Sigmoid colon (tissue), 4 donors: ENCODE data around the gene RAMP1.

Experiments
- EP300 ChIP-seq, 4 donors: sonication (generic); formaldehyde crosslinking; IDR thresholded peaks; one replicate each; pipeline ENCODE4 v1.6.1; 2017; ENCODE audit warnings: antibody characterized with exemption in 4 of 4
- POLR2A ChIP-seq, 2 donors: fragments of 450-650 bp; IDR thresholded peaks; one replicate each; pipeline ENCODE4 v1.6.1; 2016; ENCODE audit warnings: antibody characterized with exemption in 2 of 2, mild to moderate bottlenecking in 2 of 2, moderate library complexity in 2 of 2
- POLR2AphosphoS5 ChIP-seq, 4 donors: sonication (generic); formaldehyde crosslinking; IDR thresholded peaks; one replicate each; pipeline ENCODE4 v1.6.1; 2017; ENCODE audit warnings: antibody characterized with exemption in 4 of 4
- TF ChIP-seq, protein P1 (sequence below), 4 experiments: fragments of 450-650 bp in 3 of 4; fragments of 200-600 bp in 1 of 4; IDR thresholded peaks; one replicate each; pipeline ENCODE4 v1.5.1; 2016 to 2019; ENCODE audit warnings: antibody characterized with exemption in 4 of 4, mild to moderate bottlenecking in 3 of 4, moderate library complexity in 2 of 4

DNA sequence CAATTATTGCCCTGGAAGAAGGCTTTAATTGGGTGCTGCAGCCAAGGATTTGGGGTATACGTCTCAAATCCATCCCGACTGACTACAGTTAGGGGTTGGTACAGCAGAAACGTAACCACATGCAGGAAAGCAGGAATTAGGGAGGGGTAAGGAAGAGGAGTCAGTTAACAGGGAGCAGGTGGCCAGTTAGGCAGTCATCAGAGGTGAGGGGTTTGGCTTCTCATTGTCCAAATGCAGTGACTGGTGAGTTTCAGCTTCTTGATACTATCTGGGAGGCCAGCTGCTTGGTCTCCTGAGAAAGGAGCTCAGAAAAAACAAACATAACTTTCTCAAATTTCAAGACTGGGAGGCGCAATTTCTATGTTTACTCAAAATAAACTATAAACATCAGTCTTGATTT lies 68.6 kb downstream of the RAMP1 start:
- TF ChIP-seq POLR2AphosphoS5 (IDR thresholded peaks at IDR 0.05) (peak in 1 of 4 donors; percentile 24), POLR2A (IDR thresholded peaks at IDR 0.05) (no peak), EP300 (IDR thresholded peaks at IDR 0.05) (no peak)
- TF ChIP-seq, protein P1, sequence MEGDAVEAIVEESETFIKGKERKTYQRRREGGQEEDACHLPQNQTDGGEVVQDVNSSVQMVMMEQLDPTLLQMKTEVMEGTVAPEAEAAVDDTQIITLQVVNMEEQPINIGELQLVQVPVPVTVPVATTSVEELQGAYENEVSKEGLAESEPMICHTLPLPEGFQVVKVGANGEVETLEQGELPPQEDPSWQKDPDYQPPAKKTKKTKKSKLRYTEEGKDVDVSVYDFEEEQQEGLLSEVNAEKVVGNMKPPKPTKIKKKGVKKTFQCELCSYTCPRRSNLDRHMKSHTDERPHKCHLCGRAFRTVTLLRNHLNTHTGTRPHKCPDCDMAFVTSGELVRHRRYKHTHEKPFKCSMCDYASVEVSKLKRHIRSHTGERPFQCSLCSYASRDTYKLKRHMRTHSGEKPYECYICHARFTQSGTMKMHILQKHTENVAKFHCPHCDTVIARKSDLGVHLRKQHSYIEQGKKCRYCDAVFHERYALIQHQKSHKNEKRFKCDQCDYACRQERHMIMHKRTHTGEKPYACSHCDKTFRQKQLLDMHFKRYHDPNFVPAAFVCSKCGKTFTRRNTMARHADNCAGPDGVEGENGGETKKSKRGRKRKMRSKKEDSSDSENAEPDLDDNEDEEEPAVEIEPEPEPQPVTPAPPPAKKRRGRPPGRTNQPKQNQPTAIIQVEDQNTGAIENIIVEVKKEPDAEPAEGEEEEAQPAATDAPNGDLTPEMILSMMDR (IDR thresholded peaks at IDR 0.05), result no peak
